WTC11 (cell line): ENCODE data around the gene GNG3.

Experiments
- CREB1 ChIP-seq: sonication (generic); formaldehyde crosslinking; IDR thresholded peaks from 2 replicates; pipeline ENCODE4 v1.8.0; 2023; ENCODE audit warnings: mild to moderate bottlenecking, missing genetic modification reagents
- TEAD4 ChIP-seq: sonication (generic); formaldehyde crosslinking; IDR thresholded peaks from 2 replicates; pipeline ENCODE4 v1.8.0; 2022; ENCODE audit warnings: mild to moderate bottlenecking, missing genetic modification reagents

GRCh38 chr11:62702246-62702645 is 5.2 kb upstream of the GNG3 start:
- TF ChIP-seq TEAD4, result no peak
- no peak for TF ChIP-seq CREB1 (CRISPR knock-in tag)
